PFSK-1 (cell line): ENCODE measurements around the gene RNF223.
A peak's percentile ranks its signal among the peaks of the same experiment; 100 is the strongest.

Experiments
- FOXP2 ChIP-seq: optimal IDR thresholded peaks from 2 replicates; pipeline ENCODE3; 2011; ENCODE audit warnings: borderline replicate concordance, control low read depth, inconsistent platforms; ENCODE audit not compliant: insufficient read depth; ENCODE audit errors: extremely low read length, extremely low read depth
- POLR2AphosphoS5 ChIP-seq: IDR thresholded peaks from 2 replicates; pipeline ENCODE4 v1.6.1; 2012; ENCODE audit warnings: low read depth, mild to moderate bottlenecking, control low read depth, low read length, moderate library complexity
- SIN3A ChIP-seq: IDR thresholded peaks from 2 replicates; pipeline ENCODE4 v1.6.1; 2012; ENCODE audit warnings: mild to moderate bottlenecking, low read length, moderate library complexity, borderline replicate concordance; ENCODE audit not compliant: insufficient read depth
- TAF1 ChIP-seq: IDR thresholded peaks from 2 replicates; pipeline ENCODE4 v1.6.1; 2012; ENCODE audit warnings: low read length, control low read depth, borderline replicate concordance; ENCODE audit not compliant: insufficient read depth
- TF ChIP-seq, protein P1 (sequence below), 2 experiments: IDR thresholded peaks; 2 replicates each; pipeline versions ENCODE4 v1.6.1 to v1.8.0; 2011 to 2012; ENCODE audit warnings: low read depth in 2 of 2, low read length in 2 of 2, control low read depth in 1 of 2, inconsistent platforms in 1 of 2, mild to moderate bottlenecking in 1 of 2, moderate library complexity in 1 of 2; ENCODE audit not compliant: insufficient read depth in 1 of 2

The RNF223 gene

DNA sequence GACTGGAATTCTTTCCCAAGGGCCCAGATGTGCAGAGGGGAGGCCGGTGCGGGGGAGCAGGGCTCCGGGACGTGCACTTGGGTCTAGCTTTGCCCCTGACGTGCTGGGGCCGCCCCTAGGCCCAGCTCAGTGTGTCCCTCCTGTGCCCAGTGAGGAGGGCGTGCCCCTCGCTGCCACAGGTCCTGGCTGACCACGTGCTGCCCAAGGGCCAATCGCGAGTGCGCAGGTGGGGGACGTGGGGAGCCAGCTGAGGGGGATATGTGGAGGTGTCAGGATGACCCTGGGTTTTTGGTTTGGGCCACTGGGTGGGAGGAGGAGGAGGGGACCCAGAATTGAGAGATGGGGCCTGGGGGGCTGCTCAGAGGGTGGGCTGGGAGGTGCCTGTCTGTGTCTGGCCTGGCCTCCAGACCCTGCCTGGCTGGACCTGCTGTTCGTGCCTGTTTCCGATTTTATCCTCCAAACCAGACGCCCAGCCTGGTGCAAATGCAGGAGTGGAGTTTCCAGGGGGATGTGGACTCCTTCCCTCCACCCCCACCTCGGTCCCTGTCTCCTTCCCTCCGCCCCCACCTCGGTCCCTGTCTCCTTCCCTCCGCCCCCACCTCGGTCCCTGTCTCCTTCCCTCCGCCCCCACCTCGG is 6.1 kb upstream of the RNF223 start:
- no peak for TF ChIP-seq SIN3A
- TF ChIP-seq FOXP2: no peak
- TF ChIP-seq POLR2AphosphoS5: no peak
- TF ChIP-seq TAF1: no peak
- TF ChIP-seq, protein P1, sequence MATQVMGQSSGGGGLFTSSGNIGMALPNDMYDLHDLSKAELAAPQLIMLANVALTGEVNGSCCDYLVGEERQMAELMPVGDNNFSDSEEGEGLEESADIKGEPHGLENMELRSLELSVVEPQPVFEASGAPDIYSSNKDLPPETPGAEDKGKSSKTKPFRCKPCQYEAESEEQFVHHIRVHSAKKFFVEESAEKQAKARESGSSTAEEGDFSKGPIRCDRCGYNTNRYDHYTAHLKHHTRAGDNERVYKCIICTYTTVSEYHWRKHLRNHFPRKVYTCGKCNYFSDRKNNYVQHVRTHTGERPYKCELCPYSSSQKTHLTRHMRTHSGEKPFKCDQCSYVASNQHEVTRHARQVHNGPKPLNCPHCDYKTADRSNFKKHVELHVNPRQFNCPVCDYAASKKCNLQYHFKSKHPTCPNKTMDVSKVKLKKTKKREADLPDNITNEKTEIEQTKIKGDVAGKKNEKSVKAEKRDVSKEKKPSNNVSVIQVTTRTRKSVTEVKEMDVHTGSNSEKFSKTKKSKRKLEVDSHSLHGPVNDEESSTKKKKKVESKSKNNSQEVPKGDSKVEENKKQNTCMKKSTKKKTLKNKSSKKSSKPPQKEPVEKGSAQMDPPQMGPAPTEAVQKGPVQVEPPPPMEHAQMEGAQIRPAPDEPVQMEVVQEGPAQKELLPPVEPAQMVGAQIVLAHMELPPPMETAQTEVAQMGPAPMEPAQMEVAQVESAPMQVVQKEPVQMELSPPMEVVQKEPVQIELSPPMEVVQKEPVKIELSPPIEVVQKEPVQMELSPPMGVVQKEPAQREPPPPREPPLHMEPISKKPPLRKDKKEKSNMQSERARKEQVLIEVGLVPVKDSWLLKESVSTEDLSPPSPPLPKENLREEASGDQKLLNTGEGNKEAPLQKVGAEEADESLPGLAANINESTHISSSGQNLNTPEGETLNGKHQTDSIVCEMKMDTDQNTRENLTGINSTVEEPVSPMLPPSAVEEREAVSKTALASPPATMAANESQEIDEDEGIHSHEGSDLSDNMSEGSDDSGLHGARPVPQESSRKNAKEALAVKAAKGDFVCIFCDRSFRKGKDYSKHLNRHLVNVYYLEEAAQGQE (IDR thresholded peaks at IDR 0.05; ENCODE audit: insufficient read depth in 1 of 2, low read depth in 2 of 2, low read length in 2 of 2): no peak

DNA sequence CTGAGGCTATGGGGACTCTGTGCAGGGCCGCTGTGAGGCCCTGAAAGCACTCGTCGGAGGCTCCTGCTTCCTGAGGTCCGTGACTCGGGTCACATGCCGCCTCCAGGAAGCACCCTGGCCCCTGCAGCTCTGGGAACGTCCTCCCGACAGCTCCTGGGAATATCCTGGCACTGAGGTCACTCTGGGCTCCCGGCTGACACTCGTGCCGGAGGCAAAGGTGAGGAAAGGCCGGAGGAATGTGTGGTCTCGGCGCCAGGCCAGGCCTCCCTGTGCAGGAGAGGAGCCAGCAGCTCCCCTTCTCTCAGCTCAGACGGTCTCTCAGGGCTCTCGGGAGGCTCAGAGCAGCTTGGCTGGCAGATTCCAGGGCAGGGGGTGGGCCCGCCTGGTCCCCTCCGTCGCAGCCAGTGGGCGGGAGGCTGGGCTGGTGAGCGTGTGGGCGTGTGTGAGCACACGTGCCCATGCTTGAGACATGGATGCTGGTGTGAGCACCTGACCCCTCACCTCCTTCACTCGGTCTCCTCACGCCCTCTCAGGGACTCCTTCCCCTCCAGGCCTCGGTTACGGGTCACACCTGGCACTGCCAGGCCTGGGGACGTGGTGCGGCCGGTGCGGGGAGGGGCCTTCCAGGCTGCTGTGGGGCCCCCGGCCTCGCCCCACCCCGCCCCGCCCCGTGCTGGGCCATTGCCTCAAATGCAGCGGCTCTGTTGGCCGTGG is 5.5 kb upstream of the RNF223 start:
- no peak for TF ChIP-seq SIN3A
- no peak for TF ChIP-seq POLR2AphosphoS5
- TF ChIP-seq FOXP2: peak; percentile 10

DNA sequence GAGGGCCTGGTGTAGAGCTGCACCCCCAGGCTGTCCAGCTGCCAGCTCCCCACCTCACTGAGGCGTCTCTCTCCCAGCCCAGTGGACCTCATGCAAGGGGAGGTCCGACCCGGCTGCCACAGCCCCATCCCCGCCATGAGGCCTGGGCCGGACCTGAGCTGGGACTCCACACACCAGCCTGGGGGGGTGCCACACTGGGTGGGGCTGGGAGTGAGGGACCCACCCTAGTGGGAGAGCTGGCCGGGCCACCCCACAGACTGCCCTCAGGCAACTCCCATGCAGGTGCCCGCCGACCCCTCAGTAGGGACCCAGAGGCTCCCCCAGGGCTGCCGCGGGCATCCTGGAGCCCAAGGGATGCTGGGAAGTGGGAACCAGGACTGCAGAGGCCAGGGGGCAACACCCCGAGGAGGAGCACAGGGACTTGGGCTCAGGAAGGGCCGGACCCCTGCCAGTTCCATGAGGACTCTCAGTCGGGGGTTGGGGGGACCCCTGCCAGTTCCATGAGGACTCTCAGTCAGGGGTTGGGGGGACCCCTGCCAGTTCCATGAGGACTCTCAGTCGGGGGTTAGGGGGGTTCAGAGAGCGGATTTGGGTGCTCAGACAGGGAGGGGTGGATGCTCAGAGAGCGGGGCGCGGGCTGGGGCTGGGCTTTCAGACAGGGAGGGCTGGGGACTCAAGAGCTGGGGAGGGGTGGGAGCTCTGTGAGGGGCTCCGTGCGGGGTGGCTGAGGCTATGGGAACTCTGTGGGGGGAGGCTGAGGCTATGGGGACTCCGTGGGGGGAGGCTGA is 1.2 kb upstream of the RNF223 start:
- TF ChIP-seq FOXP2 (no peak), POLR2AphosphoS5 (no peak), SIN3A (no peak), TAF1 (no peak)
- TF ChIP-seq, protein P1 (IDR thresholded peaks at IDR 0.05; ENCODE audit: insufficient read depth in 1 of 2, low read depth in 2 of 2, low read length in 2 of 2): no peak

DNA sequence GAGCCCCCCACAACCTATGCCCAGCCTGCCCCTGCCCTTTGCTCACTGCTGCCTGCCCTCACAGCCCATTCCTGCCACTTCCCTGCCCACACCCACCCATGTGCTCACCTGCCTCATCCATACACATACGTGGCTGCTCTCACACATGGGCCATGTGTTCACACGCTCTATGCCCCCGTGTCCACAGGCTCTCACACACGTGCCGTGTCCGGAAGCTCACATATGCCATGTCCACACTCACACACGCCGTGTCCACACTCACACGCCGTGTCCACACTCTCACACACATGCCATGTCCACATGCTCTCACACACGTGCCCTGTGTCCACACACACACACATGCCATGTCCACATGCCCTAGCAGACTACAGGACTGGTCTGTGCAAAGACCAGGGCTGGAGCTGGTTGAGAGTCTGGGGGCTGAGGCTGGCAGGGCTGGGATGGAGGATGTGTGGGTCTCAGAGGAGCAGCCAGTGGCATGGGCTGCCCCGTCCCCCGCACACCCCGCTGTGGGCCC is 583 bp upstream of the RNF223 start:
- TF ChIP-seq SIN3A (no peak), FOXP2 (no peak), TAF1 (no peak), POLR2AphosphoS5 (no peak)
- TF ChIP-seq, protein P1 (IDR thresholded peaks at IDR 0.05; ENCODE audit: insufficient read depth in 1 of 2, low read depth in 2 of 2, low read length in 2 of 2): no peak

GRCh38 chr1:1072849-1073742 is 1.0 kb downstream of the RNF223 start:
- TF ChIP-seq TAF1 (no peak), FOXP2 (no peak), POLR2AphosphoS5 (no peak), SIN3A (no peak)
- TF ChIP-seq, protein P1 (IDR thresholded peaks at IDR 0.05; ENCODE audit: insufficient read depth in 1 of 2, low read depth in 2 of 2, low read length in 2 of 2): no peak
